ENCODE data around the gene EP400. TPM values are rescaled to one million over a fixed set of nuclear protein-coding genes. Genes with fewer than 3 reads are reported as not detected.
A peak's percentile ranks its signal among the peaks of the same experiment; 100 is the strongest.

EP400 gene
- total RNA-seq, 1 donor = 14.5 TPM

- no peak overlapping the region for H3K27ac ChIP-seq (ENCODE audit: low read depth, low read length)
- H3K27me3 ChIP-seq (ENCODE audit: insufficient read depth, low read length) = no peaks in the 10 kb centered on the region
- H3K4me1 ChIP-seq (ENCODE audit: insufficient read depth, low read length) = no peaks in the 10 kb centered on the region
- no peak overlapping the region for H3K4me2 ChIP-seq (ENCODE audit: insufficient read depth, low read length)
- no peak for TF ChIP-seq CTCF (IDR thresholded peaks at IDR 0.05; ENCODE audit: extremely low read depth, low read depth, low read length)
- peaks cover 49% of the 10 kb centered on the region for H4K20me1 ChIP-seq (ENCODE audit: insufficient read depth, low read length)
- no peak overlapping the region for H2AFZ ChIP-seq (ENCODE audit: low read length)
- H3K4me3 ChIP-seq (ENCODE audit: insufficient read depth, low read length) = no peak overlapping the region
- H3K9me3 ChIP-seq (ENCODE audit: low read depth, low read length) = no peaks in the 10 kb centered on the region
- peak; percentile 88 for DNase-seq (ENCODE audit: insufficient read length, low spot score, missing footprints)
- peaks cover 3% of the 10 kb centered on the region for H3K36me3 ChIP-seq (ENCODE audit: insufficient read depth, low read length)
- H3K79me2 ChIP-seq (ENCODE audit: insufficient read depth, low read length) = peaks cover 36% of the 10 kb centered on the region
These were observed 47.2 kb upstream of the EP400 start for GRCh38 chr12:131902332-131903241.

GRCh38 chr12:131903270-131904255 is 46.2 kb upstream of the EP400 start:
- no peaks in the 10 kb centered on the region for H3K9me3 ChIP-seq (ENCODE audit: low read depth, low read length)

GRCh38 chr12:131904346-131904745 is 45.4 kb upstream of the EP400 start:
- Histone ChIP-seq H3K79me2 (ENCODE audit: insufficient read depth, low read length) (peaks cover 29% of the 10 kb centered on the region), H3K4me3 (ENCODE audit: insufficient read depth, low read length) (no peak overlapping the region), H4K20me1 (ENCODE audit: insufficient read depth, low read length) (peaks cover 43% of the 10 kb centered on the region), H3K4me1 (ENCODE audit: insufficient read depth, low read length) (no peaks in the 10 kb centered on the region), H3K27me3 (ENCODE audit: insufficient read depth, low read length) (no peaks in the 10 kb centered on the region), H2AFZ (ENCODE audit: low read length) (no peak overlapping the region), H3K36me3 (ENCODE audit: insufficient read depth, low read length) (peaks cover 2% of the 10 kb centered on the region), H3K27ac (ENCODE audit: low read depth, low read length) (no peak overlapping the region), H3K4me2 (ENCODE audit: insufficient read depth, low read length) (no peak overlapping the region), H3K9me3 (ENCODE audit: low read depth, low read length) (no peaks in the 10 kb centered on the region)
- TF ChIP-seq CTCF (IDR thresholded peaks at IDR 0.05; ENCODE audit: extremely low read depth, low read depth, low read length) = no peak
- DNase-seq (ENCODE audit: insufficient read length, low spot score, missing footprints) = peak; percentile 71

More at GRCh38 chr12:131903270-131904255, 46.2 kb upstream of the EP400 start:
- Histone ChIP-seq H3K27me3 (ENCODE audit: insufficient read depth, low read length) (no peaks in the 10 kb centered on the region), H3K79me2 (ENCODE audit: insufficient read depth, low read length) (peaks cover 29% of the 10 kb centered on the region), H3K4me3 (ENCODE audit: insufficient read depth, low read length) (no peak overlapping the region), H4K20me1 (ENCODE audit: insufficient read depth, low read length) (peaks cover 43% of the 10 kb centered on the region), H2AFZ (ENCODE audit: low read length) (no peak overlapping the region), H3K27ac (ENCODE audit: low read depth, low read length) (no peak overlapping the region), H3K4me2 (ENCODE audit: insufficient read depth, low read length) (no peak overlapping the region), H3K4me1 (ENCODE audit: insufficient read depth, low read length) (no peaks in the 10 kb centered on the region), H3K36me3 (ENCODE audit: insufficient read depth, low read length) (peaks cover 3% of the 10 kb centered on the region)
- TF ChIP-seq CTCF (IDR thresholded peaks at IDR 0.05; ENCODE audit: extremely low read depth, low read depth, low read length) = no peak
- DNase-seq (ENCODE audit: insufficient read length, low spot score, missing footprints) = peak; percentile 72
